ENCODE measurements around the gene ABCD1. TPM values are rescaled to one million over a fixed set of nuclear protein-coding genes. Genes with fewer than 3 reads are reported as not detected.

The ABCD1 gene
- total and polyA plus RNA-seq, 2 experiments from 2014 or later, result 10.5 to 14.2 TPM

- Histone ChIP-seq H3K36me3 (replicated peaks; ENCODE audit: insufficient read depth, low read depth) (no peaks in the 10 kb centered on the region), H3K4me3 (no peak overlapping the region), H3K79me2 (no peaks in the 10 kb centered on the region), H3K4me2 (no peak overlapping the region), H3K4me1 (ENCODE audit: insufficient read depth) (no peaks in the 10 kb centered on the region), H3K9me2 (replicated peaks; ENCODE audit: insufficient read depth) (no peaks in the 10 kb centered on the region), H4K20me1 (ENCODE audit: insufficient read depth, poor library complexity, severe bottlenecking) (no peaks in the 10 kb centered on the region), H3K27me3 (no peaks in the 10 kb centered on the region), H3K9me3 (ENCODE audit: low read depth) (no peaks in the 10 kb centered on the region), H2AFZ (no peak overlapping the region), H3K27ac (no peak overlapping the region)
- DNase-seq (ENCODE audit: low spot score), result no peak
- 76% methylated on average over 3 of the region's 3 CpGs for WGBS (ENCODE audit: low lambda C conversion rate, missing lambda C conversion rate)
- no peak for TF ChIP-seq CTCF (IDR thresholded peaks at IDR 0.05; ENCODE audit: poor library complexity)
Observed at GRCh38 chrX:153714256-153714655, 10.4 kb upstream of the ABCD1 start.

GRCh38 chrX:153717445-153717844 is 7.2 kb upstream of the ABCD1 start:
- no peak for TF ChIP-seq CTCF (IDR thresholded peaks at IDR 0.05; ENCODE audit: poor library complexity)
- TF ChIP-seq EZH2phosphoT487 (IDR thresholded peaks at IDR 0.05; ENCODE audit: low read depth, severe bottlenecking, unreplicated experiment), result no peak
- no peak for TF ChIP-seq EZH2 (IDR thresholded peaks at IDR 0.05; ENCODE audit: borderline replicate concordance)
- no peak overlapping the region for H3K27ac ChIP-seq
- no peak overlapping the region for H3K4me2 ChIP-seq
- H3K4me1 ChIP-seq (ENCODE audit: insufficient read depth), result peaks cover 7% of the 10 kb centered on the region
- H3K9me2 ChIP-seq (replicated peaks; ENCODE audit: insufficient read depth), result no peaks in the 10 kb centered on the region
- H3K36me3 ChIP-seq (replicated peaks; ENCODE audit: insufficient read depth, low read depth), result no peaks in the 10 kb centered on the region
- H3K27me3 ChIP-seq, result no peaks in the 10 kb centered on the region
- peaks cover 25% of the 10 kb centered on the region for H3K79me2 ChIP-seq
- no peak overlapping the region for H2AFZ ChIP-seq
- no peak for DNase-seq (ENCODE audit: low spot score)
- H3K9me3 ChIP-seq (ENCODE audit: low read depth), result no peaks in the 10 kb centered on the region
- H4K20me1 ChIP-seq (ENCODE audit: insufficient read depth, poor library complexity, severe bottlenecking), result peaks cover under 1% of the 10 kb centered on the region
- H3K4me3 ChIP-seq, result no peak overlapping the region
- WGBS (ENCODE audit: low lambda C conversion rate, missing lambda C conversion rate), result 87% methylated on average over 9 of the region's 9 CpGs

DNA sequence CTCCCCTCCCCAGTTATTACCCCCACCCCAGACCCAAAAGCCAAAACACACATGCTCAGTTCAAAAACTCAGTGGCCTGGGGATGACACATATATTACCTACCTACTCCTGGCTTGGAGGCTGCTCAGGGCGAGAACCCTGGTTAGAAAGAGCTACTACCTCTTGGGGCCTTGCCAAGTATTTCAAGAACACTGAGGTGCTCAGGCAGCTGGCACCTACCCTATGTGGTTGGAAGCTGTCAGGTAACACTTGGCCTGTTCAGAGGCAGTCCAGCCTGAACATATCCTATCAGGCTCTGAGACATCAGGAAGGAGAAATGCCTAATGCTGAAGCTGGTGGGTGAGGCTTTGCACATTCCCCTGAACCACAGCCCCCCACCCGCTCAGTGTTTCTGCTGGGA is 5.4 kb upstream of the ABCD1 start:
- WGBS (ENCODE audit: low lambda C conversion rate, missing lambda C conversion rate), result 83% methylated on average over 2 of the region's 2 CpGs
- Histone ChIP-seq H3K4me3 (no peak overlapping the region), H3K9me3 (ENCODE audit: low read depth) (no peaks in the 10 kb centered on the region), H3K36me3 (replicated peaks; ENCODE audit: insufficient read depth, low read depth) (no peaks in the 10 kb centered on the region), H3K4me2 (no peak overlapping the region), H3K79me2 (peaks cover 32% of the 10 kb centered on the region), H2AFZ (no peak overlapping the region), H3K27ac (no peak overlapping the region), H3K9me2 (replicated peaks; ENCODE audit: insufficient read depth) (no peaks in the 10 kb centered on the region), H4K20me1 (ENCODE audit: insufficient read depth, poor library complexity, severe bottlenecking) (peaks cover 9% of the 10 kb centered on the region), H3K27me3 (no peaks in the 10 kb centered on the region), H3K4me1 (ENCODE audit: insufficient read depth) (peaks cover 11% of the 10 kb centered on the region)
- DNase-seq (ENCODE audit: low spot score), result no peak
- TF ChIP-seq EZH2phosphoT487 (IDR thresholded peaks at IDR 0.05; ENCODE audit: low read depth, severe bottlenecking, unreplicated experiment) (no peak), EZH2 (IDR thresholded peaks at IDR 0.05; ENCODE audit: borderline replicate concordance) (no peak), CTCF (IDR thresholded peaks at IDR 0.05; ENCODE audit: poor library complexity) (no peak)

- Histone ChIP-seq H3K9me3 (ENCODE audit: low read depth) (no peaks in the 10 kb centered on the region), H3K4me2 (no peak overlapping the region), H3K9me2 (replicated peaks; ENCODE audit: insufficient read depth) (no peaks in the 10 kb centered on the region), H2AFZ (no peak overlapping the region), H3K4me3 (no peak overlapping the region), H3K36me3 (replicated peaks; ENCODE audit: insufficient read depth, low read depth) (no peaks in the 10 kb centered on the region), H4K20me1 (ENCODE audit: insufficient read depth, poor library complexity, severe bottlenecking) (peaks cover 9% of the 10 kb centered on the region), H3K27ac (no peak overlapping the region), H3K79me2 (peaks cover 32% of the 10 kb centered on the region), H3K27me3 (no peaks in the 10 kb centered on the region), H3K4me1 (ENCODE audit: insufficient read depth) (peaks cover 11% of the 10 kb centered on the region)
- TF ChIP-seq CTCF (IDR thresholded peaks at IDR 0.05; ENCODE audit: poor library complexity) (no peak), EZH2 (IDR thresholded peaks at IDR 0.05; ENCODE audit: borderline replicate concordance) (no peak), EZH2phosphoT487 (IDR thresholded peaks at IDR 0.05; ENCODE audit: low read depth, severe bottlenecking, unreplicated experiment) (no peak)
- no peak for DNase-seq (ENCODE audit: low spot score)
- 64% methylated on average over 2 of the region's 2 CpGs for WGBS (ENCODE audit: low lambda C conversion rate, missing lambda C conversion rate)
Observed at GRCh38 chrX:153719701-153720100, 5.0 kb upstream of the ABCD1 start.

Measured in hepatocyte (in vitro differentiated cells).